MG63 (cell line): ENCODE results near the gene ZNF592. TPM values are rescaled to one million over a fixed set of nuclear protein-coding genes. Genes with fewer than 3 reads are reported as not detected.

Source experiments
- DNase-seq: peaks from one replicate; pipeline ENCODE4 v3.0.0-alpha.2; 2020
- H3K27me3 ChIP-seq: fragments of 250-450 bp; sonication (Bioruptor Pico); 2 replicates; pipeline ENCODE4 v1.5.1; 2020; ENCODE audit warnings: mild to moderate bottlenecking, moderate library complexity
- H3K36me3 ChIP-seq: fragments of 250-450 bp; sonication (Bioruptor Pico); 2 replicates; pipeline ENCODE4 v1.5.1; 2020; ENCODE audit warnings: mild to moderate bottlenecking, moderate library complexity
- H3K4me3 ChIP-seq: fragments of 250-450 bp; sonication (Bioruptor Pico); 2 replicates; pipeline ENCODE4 v1.5.1; 2020; ENCODE audit warnings: mild to moderate bottlenecking, moderate library complexity
- H3K9me3 ChIP-seq: fragments of 250-450 bp; sonication (Bioruptor Pico); 2 replicates; pipeline ENCODE4 v1.5.1; 2020; ENCODE audit warnings: mild to moderate bottlenecking, moderate library complexity
- total RNA-seq: library from RNA; depleted of rRNA; stranded (reverse); fragments of >200 nt; shearing (Covaris generic); gene quantifications from 2 replicates; pipeline ENCODE4 v1.2.3, GENCODE V29; 2014; ENCODE audit warnings: low replicate concordance

ZNF592 gene
- total RNA-seq, 1 experiment from 2014 or later, result 4.6 TPM

DNA sequence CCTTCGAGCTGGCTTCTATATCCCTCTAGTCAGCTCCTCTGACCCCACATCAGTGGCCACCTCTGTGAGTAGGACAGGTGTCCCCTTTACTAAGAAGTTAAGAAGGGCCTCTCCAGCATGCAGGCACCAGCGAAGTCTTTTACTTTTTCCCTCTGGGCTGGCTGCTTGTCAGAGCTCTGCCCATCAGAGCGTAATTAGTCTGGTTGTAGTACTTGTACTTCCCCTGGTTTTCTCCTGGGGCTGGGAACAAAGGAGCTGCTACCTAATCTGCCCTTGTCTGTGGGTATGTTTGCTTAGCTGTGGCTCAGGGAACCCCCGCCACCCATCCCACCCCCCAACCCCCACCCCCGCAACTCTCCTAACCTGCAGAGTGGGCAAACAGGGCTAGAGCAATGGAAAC, 41.4 kb downstream of the ZNF592 start:
- no peak for DNase-seq
- Histone ChIP-seq H3K27me3 (no peaks in the 10 kb centered on the region), H3K36me3 (peaks cover 78% of the 10 kb centered on the region), H3K4me3 (no peak overlapping the region), H3K9me3 (no peaks in the 10 kb centered on the region)

DNA sequence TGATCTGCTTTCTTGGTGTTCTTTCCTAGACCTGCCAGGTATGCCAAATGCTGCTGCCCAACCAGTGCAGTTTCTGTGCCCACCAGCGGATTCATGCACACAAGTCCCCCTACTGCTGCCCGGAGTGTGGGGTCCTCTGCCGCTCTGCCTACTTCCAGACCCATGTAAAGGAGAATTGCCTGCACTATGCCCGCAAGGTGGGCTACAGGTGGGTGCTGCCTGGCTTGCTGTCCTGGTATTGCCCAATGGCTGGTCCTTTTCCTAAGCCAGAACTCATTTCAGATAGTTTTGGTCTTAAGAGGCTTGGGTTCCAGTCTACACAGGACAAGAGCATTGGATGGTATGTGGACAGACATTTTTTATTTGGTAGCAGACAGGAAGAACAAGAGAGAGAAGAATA, 42.3 kb downstream of the ZNF592 start:
- Histone ChIP-seq H3K4me3 (no peak overlapping the region), H3K9me3 (no peaks in the 10 kb centered on the region), H3K36me3 (peaks cover 76% of the 10 kb centered on the region), H3K27me3 (no peaks in the 10 kb centered on the region)
- DNase-seq, result no peak

DNA sequence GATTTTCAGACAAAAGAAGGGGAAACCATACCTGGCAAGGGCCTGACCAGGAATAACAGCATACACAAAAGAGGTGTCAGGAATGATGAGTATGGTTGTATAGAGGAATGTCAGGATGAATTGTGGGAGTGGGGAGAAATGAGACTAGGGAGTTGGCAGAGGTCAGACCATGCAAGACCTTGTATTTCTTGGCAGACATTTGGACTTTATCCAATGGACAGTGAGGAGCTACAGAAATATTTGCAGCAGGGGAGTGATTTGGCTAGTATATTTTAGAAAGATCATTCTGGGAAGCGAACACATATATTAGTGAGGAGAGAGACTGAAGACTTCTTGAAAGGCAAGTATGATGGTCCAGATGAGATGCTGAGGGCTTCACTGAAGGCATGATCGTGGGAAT, 43.4 kb downstream of the ZNF592 start:
- no peak for DNase-seq
- Histone ChIP-seq H3K9me3 (no peaks in the 10 kb centered on the region), H3K4me3 (no peak overlapping the region), H3K27me3 (no peaks in the 10 kb centered on the region), H3K36me3 (peaks cover 72% of the 10 kb centered on the region)

DNA sequence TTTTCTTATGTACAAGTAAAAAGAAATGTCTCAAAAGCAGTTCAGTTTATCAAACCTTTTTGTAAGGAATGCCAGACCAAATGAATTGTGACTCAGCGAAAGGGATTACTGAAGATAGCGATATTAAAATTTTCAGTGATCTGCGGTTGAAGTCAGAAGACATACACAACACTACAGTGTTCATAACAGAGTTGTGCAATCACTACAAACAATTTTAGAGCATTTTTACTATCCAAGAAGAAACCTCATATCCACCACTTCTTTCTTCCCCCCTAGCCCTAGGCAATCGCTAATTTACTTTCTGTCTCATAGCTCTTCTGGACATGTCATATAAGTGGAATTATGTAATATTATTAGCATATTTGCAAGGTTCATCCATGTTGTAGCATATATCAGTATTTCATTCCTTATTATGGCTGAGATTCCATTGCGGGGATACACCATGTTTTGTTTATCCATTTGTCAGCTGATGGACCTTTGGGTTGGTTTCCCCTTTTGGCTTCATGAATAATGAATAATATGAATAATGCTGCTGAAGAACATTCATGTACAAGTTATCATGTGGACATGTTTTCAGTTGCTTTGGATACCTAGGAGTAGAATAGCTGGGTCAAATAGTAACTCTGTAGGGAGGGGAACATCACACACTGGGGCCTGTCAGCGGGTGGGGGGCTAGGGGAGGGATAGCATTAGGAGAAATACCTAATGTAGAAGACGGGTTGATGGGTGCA, 45.2 kb downstream of the ZNF592 start:
- DNase-seq, result no peak

DNA sequence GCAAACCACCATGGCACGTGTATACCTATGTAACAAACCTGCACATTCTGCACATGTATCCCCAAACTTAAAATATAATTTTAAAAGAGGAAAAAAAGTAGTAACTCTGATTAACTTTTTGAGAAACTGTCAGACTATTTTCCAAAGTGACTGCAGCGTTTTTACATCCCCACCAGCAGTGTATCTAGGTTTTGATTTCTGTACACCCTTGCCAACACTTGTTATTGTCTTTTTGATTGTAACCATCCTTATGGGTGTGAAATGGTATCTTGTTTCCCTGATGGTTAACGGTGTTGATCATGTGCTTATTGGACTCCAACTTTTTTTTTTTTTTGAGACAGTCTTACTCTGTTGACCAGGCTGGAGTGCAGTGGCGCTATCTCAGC, 45.8 kb downstream of the ZNF592 start:
- H3K9me3 ChIP-seq, result no peaks in the 10 kb centered on the region
- no peak for DNase-seq
- H3K4me3 ChIP-seq, result no peak overlapping the region
- H3K27me3 ChIP-seq, result no peaks in the 10 kb centered on the region
- H3K36me3 ChIP-seq, result peaks cover 80% of the 10 kb centered on the region

More for the DNA sequence above, 45.2 kb downstream of the ZNF592 start:
- no peaks in the 10 kb centered on the region for H3K27me3 ChIP-seq
- H3K4me3 ChIP-seq, result no peak overlapping the region
- H3K9me3 ChIP-seq, result no peaks in the 10 kb centered on the region
- peaks cover 77% of the 10 kb centered on the region for H3K36me3 ChIP-seq

DNA sequence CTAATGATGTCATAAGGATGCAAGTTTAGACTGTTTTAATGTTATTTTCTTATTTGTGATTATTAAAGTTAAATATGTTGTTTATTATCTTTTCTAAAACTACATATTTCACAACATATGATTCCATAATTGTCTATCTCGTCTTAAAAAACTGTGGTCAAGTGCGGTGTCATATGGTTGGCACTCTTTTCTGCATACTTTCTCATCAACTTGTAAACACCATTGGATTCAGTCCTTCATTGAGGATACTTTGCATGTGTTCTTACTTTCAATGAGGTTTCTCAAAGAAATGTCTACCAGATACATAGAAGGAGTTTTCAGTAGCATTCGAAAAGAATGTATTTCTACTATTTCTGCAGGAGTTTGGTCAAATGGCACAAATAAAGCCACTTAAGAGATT, 46.8 kb downstream of the ZNF592 start:
- no peak for DNase-seq
- H3K36me3 ChIP-seq, result peaks cover 84% of the 10 kb centered on the region

DNA sequence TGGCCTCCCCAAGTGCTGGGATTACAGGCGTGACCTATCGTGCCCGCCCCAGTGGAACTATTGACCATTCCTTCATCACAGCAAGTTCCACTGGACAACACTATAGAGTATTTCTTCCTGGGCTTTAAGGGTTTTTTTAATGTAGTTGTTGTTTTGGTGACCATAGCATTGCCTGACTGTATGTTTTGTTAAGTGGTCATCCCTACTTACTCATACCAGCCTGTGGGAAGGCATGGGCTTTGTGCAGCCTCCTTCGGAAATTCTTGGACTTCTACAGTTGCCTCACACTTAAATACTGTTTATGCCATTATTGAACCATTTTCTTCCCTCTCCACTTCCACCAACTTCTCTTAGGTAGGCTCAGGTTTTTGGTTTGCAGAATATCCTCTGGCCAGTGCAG, 48.8 kb downstream of the ZNF592 start:
- Histone ChIP-seq H3K9me3 (no peaks in the 10 kb centered on the region), H3K36me3 (peaks cover 80% of the 10 kb centered on the region), H3K27me3 (no peaks in the 10 kb centered on the region), H3K4me3 (no peak overlapping the region)
- no peak for DNase-seq

More for the DNA sequence above, 46.8 kb downstream of the ZNF592 start:
- H3K4me3 ChIP-seq, result no peak overlapping the region
- no peaks in the 10 kb centered on the region for H3K27me3 ChIP-seq
- no peaks in the 10 kb centered on the region for H3K9me3 ChIP-seq

DNA sequence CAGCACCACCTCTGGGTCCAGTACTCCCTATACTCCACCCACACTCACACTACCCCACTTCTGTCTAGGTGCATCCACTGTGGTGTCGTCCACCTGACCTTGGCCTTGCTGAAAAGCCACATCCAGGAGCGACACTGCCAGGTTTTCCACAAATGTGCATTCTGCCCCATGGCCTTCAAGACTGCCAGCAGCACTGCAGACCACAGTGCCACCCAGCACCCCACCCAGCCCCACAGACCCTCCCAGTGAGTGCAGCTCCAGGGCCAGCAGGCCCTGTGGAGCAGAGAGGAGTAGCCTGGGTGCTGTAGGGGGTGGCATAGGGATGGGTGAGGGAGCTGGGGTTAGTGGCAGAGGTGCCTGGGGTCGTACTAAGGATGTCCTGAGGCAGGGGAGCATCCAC, 49.4 kb downstream of the ZNF592 start:
- Histone ChIP-seq H3K36me3 (peaks cover 79% of the 10 kb centered on the region), H3K9me3 (no peaks in the 10 kb centered on the region), H3K4me3 (no peak overlapping the region), H3K27me3 (no peaks in the 10 kb centered on the region)
- DNase-seq, result no peak

DNA sequence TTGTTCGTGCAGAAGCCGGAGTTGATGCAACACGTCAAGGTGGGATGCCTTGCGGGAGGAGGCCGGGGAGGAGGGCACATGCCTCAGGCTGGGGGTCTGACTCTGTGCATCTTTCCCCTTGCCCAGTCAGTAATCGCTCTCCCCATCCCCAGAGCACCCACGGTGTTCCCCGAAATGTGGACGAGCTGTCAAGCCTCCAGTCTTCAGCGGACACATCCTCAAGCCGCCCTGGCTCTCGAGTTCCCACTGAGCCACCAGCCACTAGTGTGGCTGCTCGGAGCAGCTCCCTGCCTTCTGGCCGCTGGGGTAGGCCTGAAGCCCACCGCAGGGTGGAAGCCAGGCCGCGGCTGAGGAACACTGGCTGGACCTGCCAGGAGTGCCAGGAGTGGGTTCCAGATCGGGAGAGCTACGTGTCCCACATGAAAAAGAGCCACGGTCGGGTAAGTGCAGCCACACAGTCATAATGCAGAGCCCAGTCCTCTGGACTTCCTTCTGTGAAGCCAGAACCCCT, 50.1 kb downstream of the ZNF592 start:
- H3K36me3 ChIP-seq, result peaks cover 75% of the 10 kb centered on the region
- no peaks in the 10 kb centered on the region for H3K9me3 ChIP-seq
- no peaks in the 10 kb centered on the region for H3K27me3 ChIP-seq
- no peak overlapping the region for H3K4me3 ChIP-seq
- DNase-seq, result no peak

DNA sequence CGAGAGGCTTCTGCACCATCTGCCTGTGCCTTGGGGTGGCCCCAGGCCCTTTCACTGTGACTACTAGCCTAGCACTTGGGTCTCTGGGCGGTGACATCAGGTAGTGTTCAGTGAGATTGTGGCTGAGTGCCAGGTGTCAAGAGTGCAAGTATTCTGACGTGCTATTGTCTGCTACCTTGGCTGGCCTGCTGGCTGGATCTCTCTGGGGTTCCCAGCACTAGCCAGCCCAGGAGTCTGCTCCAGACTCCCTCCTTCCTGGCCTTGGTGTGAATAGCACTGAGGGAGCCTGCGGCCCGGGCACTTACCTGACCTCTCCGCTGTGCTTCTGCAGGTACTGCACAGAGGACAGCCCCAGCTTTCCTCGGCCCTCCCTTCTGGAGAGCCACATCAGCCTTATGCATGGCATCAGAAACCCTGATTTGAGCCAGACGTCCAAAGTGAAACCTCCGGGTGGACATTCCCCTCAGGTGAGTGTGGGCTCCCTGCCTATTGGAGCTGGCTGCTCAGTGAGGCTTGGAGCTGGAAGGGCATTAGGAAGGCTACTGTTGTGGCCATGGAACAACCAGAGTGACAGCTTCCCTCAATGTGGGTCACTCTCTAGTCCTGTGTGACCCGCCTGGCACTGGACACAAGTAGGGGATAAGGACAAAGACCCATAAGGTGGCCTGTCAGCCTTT, 51.3 kb downstream of the ZNF592 start:
- no peaks in the 10 kb centered on the region for H3K9me3 ChIP-seq
- H3K27me3 ChIP-seq, result no peaks in the 10 kb centered on the region
- peaks cover 75% of the 10 kb centered on the region for H3K36me3 ChIP-seq
- no peak overlapping the region for H3K4me3 ChIP-seq
- no peak for DNase-seq

DNA sequence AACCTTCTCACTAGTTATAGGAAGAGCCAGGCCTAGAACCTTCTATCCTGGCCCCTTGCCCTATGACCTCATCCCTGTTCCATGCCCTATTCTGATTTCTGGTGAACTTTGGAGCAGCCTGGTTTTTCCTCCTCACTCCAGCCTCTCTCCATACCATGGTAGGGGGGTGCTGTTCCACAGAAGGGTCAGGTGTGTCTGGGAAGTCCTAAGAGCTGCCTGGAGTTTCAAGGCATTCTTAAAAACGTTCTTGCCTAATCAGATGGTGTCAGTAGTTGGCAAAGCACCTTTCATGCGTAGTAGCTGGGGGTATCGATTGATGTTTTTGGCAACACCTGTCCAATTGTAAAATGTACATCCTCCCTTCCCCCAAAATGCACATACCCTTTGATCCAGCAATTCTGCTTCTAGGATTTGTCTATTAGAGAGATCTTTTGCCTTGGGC, 52.0 kb downstream of the ZNF592 start:
- Histone ChIP-seq H3K27me3 (no peaks in the 10 kb centered on the region), H3K36me3 (peaks cover 79% of the 10 kb centered on the region), H3K9me3 (no peaks in the 10 kb centered on the region), H3K4me3 (no peak overlapping the region)
- DNase-seq, result no peak

DNA sequence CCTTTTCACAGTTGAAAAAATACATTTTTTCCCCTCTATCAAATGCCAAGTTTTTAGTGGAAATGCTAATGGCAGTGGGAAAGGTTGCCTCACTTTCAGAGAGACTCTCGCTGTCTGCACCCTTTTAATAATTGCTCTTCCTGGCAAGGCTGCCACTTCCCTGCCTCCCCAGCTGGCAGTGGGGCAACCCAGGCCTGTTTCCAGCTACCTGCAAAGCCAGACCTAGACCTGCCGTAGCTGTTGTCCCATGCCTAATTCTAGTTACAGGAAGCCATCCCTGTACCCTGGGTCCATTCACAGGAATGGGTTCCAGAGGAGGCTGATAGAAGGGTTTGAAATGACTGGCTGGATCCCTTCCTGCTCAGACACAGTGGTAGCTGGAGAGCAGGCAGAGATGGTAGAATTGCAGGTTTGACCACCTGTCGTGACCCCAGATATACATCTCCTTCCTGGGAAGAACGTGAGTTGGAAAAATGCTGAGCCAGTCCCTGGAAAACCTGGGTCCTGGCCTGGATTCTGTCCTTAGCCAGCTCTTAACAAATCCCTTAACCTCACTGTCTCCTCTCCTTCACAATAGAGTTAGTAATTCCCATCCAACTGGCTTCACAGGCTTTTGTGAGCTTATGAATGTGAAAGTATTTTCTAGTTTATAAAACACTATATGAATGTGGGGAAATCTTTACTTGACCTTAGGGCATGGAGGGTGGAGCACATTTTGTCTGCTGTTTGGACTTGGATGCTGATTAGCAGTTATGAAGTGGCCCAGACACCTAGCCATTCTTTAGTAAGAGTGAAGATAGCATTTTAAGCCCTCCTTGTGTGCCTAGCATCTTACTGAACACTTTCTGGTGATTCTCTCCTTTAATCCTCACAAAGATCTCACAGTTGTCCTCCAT, 55.9 kb downstream of the ZNF592 start:
- Histone ChIP-seq H3K9me3 (no peaks in the 10 kb centered on the region), H3K4me3 (no peak overlapping the region), H3K36me3 (peaks cover 77% of the 10 kb centered on the region), H3K27me3 (no peaks in the 10 kb centered on the region)
- DNase-seq, result no peak

DNA sequence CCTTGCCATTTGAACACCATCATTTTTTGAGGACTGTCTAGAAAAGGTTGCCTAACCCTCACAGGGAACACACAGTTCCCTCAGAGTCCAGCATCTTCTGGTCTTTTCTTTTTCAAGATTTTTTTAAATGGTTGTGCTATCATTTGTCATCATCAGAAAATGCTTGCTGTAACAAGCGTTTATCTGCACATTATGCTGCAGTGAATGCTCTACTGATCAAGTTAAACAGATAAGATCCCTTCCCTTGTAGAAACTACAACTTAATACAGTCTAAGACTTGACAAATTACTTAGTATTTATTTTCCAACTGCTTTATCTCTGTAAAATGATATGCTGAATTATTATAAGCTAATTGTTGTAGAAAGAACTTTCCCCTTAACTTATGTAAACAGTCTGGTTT, 56.8 kb downstream of the ZNF592 start:
- Histone ChIP-seq H3K4me3 (no peak overlapping the region), H3K27me3 (no peaks in the 10 kb centered on the region), H3K36me3 (peaks cover 67% of the 10 kb centered on the region), H3K9me3 (no peaks in the 10 kb centered on the region)
- no peak for DNase-seq

DNA sequence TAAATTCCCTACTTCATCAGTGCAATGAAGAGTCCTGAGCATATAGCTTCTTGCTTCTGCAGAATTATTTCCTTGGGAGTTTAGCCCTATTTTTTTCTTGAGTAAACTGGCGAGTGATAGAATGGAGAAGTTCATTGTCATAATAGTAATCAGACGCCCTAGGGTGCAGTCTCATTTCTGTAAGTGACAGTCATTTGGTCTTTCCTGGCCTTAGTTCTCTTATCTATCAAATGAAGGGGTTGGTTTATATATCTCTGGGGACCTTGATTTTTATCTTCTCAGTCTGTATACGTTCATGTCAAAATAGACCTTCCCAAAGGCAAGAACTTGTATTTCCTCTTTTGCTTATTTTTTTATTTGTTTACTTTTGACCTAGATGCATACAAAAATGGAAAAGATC, 58.8 kb downstream of the ZNF592 start:
- no peak for DNase-seq
- Histone ChIP-seq H3K27me3 (no peaks in the 10 kb centered on the region), H3K9me3 (no peaks in the 10 kb centered on the region), H3K4me3 (no peak overlapping the region), H3K36me3 (peaks cover 52% of the 10 kb centered on the region)

DNA sequence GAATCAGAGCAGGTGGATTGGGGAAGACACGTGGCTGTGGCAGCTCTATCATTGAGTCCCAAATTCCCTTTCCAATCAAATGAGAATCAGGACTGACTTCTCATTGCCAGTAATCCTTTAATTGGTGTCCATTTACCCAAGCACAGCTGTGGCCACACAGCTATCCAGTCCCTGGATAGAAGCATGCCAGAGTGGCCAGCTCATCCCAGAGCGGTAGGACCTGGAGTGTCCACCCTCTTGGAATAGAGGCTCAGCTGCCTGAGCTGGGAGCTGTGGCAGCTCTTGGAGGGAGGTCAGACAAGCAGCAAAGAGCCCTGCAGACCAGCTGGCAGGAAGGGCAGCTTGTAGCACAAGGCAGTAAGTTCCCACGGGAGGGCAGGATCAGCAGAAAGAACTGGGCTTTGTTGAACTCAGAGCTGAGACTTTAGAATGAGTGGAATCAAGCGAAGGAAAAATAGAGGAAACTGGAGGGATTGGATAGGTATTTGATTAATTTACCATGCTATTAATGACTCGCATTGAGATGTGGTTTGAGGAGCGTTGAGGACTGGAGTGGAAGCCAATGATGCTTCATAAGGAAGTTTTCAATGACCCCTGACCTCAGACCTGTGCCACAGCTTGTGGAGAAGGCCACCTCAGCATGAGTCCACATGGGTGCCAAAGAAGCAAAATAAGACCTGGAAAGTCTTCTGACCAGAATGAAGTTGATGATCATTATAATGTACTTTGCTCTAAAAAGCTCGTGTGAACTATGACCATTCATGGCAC, 61.9 kb downstream of the ZNF592 start:
- DNase-seq, result no peak
- Histone ChIP-seq H3K9me3 (no peaks in the 10 kb centered on the region), H3K27me3 (no peaks in the 10 kb centered on the region), H3K36me3 (peaks cover 26% of the 10 kb centered on the region), H3K4me3 (no peak overlapping the region)

DNA sequence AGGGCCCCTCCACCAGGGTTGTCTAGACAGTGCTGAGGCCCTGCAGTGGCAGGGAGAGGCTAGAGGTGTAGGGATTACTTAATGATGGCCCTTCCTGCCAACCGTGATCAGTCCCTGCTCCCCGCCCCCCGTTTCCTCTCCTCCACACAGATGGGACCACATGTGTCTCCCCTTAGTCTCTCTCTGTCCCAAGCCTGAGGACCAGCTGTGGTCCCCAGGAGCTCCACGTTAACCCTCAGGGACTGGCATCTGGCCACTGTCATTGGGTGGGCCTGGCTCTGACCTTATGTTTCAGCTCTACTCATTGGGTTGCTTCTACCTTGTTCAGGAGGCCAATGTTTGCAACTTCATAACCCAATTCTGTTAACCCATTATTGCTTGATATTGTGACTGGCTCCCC, 62.8 kb downstream of the ZNF592 start:
- DNase-seq, result no peak
- Histone ChIP-seq H3K4me3 (no peak overlapping the region), H3K36me3 (peaks cover 22% of the 10 kb centered on the region), H3K9me3 (no peaks in the 10 kb centered on the region), H3K27me3 (no peaks in the 10 kb centered on the region)
